Stimulated activated CD8-positive, alpha-beta memory T cell treated with anti-CD3 and anti-CD28 coated beads, Interleukin-4, amount 100 ng/mL, for 48 hours (primary cell): Measurements from ENCODE around the gene GUCY1A1.
A peak's percentile ranks its signal among the peaks of the same experiment; 100 is the strongest.
"Not testable (repeated sequence)": the region's sequence is repeated elsewhere in the genome, so short reads cannot be mapped to it uniquely, and the experiment has no call there.

Experiments used
- DNase-seq: peaks from one replicate; pipeline ENCODE4 v3.0.0-alpha.2; 2020

The GUCY1A1 gene, protein sequence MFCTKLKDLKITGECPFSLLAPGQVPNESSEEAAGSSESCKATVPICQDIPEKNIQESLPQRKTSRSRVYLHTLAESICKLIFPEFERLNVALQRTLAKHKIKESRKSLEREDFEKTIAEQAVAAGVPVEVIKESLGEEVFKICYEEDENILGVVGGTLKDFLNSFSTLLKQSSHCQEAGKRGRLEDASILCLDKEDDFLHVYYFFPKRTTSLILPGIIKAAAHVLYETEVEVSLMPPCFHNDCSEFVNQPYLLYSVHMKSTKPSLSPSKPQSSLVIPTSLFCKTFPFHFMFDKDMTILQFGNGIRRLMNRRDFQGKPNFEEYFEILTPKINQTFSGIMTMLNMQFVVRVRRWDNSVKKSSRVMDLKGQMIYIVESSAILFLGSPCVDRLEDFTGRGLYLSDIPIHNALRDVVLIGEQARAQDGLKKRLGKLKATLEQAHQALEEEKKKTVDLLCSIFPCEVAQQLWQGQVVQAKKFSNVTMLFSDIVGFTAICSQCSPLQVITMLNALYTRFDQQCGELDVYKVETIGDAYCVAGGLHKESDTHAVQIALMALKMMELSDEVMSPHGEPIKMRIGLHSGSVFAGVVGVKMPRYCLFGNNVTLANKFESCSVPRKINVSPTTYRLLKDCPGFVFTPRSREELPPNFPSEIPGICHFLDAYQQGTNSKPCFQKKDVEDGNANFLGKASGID

DNA sequence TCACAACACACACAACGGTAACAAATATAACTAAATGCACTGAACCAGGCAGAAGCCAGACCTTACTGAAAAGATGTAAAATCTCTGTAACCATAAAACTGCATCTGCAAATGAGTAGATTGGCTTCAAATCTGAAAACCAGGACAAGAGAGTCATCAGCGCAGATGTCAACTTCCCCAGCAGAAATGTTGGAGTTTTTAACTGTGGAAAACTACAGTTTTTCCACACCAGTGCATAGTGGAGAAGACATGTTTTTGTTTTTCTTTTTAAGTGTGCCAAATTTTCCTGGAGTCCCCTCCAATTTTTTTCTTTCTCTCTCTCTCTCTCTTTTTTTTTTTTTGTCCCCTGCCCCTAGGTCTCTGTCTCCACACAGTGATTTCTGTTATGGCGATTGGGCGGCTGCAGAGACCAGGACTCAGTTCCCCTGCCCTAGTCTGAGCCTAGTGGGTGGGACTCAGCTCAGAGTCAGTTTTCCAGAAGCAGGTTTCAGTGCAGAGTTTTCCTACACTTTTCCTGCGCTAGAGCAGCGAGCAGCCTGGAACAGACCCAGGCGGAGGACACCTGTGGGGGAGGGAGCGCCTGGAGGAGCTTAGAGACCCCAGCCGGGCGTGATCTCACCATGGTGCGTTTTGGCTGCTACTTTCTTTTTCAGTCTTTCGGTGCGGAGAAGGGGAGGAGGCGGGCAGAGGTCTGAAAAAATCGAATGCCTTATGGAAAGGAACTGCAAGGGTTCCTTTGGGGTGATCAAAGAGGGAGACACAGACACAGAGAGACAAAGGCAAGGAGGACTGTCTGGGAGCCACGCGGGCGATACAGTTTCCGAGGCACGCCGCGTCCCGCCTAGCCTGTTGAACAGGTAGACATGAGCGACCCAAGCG, at the start of gene GUCY1A1:
Gene GUCY1A1 (plus strand): TSS at position 505 of the 878 bp plus-strand sequence. CDS start 30,020 bp downstream, outside the sequence.
- peak; percentile 24 for DNase-seq

DNA sequence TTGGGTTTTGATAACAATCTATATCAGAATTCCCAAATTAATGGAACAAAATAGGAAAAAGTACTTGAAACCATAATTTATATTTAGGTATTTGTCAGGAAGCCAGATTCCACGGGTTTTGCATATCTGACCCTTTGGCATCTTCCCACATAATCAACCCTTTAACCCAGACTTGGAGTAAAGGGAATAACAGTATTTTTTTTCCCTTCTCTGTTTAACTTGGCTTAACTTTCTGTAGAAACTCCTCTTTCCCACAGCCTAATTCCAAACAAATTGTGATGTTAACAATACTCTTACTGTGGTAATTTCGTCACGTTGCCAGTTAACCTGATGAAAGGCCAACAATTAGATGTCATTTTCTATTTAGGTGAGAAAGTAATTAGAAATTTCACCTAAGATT, 49.4 kb upstream of the GUCY1A1 start:
- no peak for DNase-seq

DNA sequence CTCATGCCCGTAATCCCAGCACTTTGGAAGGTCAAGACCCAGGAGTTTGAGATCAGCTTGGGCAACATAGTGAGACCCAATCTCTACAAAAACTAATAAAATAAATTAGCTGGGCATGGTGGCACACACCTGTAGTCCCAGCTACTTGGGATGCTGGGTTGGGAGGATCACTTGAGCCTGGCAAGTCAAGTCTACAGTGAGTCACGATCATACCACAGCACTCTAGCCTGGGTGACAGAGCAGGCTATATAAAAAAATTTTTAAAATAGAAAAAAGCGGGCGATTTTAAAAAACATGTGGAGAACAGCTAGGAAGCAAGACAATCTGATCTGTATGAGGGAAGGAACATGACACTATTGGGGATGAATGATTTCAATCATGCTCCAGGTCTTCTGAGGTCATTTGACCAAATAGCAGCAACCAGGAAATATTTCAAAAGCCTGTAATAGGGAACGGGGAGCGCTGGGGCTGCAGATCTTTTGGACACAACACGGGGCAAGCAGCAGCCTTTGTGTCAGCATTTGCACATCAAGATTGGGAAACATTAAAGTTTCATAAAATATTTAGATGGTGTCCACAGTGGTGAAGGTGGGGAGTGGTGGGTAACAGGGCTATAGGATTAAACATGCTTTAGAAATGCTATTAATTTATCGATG, 48.3 kb upstream of the GUCY1A1 start:
- DNase-seq, result no peak

DNA sequence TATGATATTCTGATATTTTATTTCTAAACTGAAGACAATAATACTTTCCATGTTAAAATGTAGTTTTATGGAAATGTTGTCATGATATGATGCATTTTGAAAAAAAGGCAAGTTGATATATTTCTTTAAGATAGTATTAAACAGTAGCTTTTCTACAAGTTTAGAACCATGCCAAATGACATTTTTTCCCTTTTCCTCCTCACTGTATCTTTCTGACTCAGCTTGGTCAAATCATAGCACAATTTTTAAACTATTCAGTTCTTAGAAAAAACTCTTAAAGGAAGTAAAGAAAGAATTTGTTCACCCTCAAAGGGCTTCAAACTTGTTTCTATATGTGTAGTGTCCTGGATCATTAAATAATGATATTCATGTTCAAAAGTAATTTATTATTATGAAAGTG, 46.0 kb upstream of the GUCY1A1 start:
- no peak for DNase-seq

DNA sequence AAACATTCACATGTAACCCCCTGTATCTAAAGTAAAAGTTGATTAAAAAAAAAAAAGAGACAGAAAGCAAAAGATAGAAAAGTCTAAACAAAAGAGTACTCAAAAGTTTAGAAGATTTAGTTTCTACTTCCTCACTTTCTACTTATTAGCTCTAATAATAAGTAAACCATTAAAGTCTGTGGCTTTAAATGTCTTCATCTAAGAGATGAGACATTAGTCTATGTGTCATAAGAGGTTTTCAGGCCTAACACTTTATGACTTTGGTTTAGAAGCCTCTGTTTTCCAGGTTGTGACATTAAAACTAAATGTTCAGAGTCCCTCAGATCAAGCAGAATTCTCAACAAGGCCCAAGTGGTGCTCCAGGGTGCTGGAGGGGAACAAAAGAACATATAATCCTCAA, 42.2 kb upstream of the GUCY1A1 start:
- DNase-seq, result no peak

DNA sequence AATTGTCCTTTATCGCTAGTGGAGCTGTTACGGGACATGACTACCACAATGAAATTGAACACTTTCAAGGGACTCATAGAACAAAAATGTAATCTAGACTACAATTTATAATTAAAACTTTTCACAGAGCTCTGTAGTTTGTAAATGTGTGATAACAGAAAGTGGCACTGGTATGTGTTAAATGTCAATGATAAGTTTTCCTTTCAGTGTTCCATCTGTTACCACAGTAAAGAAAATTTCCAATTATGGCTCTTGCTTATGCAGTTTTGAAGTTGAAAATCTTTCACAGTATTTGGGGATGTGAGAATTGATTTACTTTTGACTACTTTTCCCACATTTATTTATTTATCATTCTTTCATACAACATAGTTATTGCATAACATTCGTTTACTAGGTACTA, 40.1 kb upstream of the GUCY1A1 start:
- DNase-seq, result no peak

DNA sequence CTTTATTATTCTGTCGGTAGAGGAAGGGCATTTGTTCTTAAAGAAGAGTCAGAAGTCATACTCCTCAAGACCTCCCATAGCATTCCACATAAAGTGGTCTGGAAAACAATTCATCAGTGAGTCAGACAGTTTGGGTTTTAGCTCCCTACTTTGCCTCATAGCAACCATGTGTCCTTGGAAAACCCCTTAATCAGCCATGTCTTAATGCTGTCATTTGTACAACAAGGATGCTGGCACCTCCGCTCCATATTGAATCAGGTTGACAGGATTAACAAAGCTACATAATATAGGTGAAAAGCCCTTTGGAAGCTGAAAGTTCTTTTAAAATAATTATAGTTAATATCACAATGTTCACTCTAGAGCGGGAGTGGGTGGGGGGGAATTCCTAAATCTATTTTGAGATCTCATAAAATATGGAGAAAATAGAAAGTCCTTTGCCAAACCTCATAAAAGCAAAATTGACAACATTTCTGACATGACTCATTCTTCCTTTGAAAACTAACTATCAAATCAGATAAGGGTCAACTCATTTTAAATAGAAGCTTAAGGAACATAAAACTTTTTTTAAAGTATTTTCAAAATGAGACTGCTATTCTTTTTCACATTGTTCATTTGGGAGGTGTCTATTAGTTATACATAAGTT, 37.3 kb upstream of the GUCY1A1 start:
- DNase-seq, result no peak

DNA sequence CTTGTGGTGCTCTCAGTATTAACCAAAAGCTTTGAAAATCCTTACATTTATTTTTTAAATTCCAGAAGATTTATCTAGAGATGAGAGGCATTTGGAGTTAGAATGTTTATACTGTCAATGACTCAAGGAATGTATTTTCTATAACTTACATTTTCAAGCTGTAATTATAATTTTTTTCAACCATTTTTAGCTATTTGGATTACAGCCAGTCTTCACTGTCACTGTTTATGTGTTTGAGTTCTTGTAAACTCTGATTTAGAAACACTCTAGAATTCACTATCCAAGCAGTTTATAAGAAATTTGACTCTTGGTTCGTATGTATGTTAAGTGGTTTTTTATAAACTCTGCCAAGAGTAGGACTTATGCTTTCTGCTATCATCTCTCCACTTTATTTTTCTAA, 36.7 kb upstream of the GUCY1A1 start:
- no peak for DNase-seq

DNA sequence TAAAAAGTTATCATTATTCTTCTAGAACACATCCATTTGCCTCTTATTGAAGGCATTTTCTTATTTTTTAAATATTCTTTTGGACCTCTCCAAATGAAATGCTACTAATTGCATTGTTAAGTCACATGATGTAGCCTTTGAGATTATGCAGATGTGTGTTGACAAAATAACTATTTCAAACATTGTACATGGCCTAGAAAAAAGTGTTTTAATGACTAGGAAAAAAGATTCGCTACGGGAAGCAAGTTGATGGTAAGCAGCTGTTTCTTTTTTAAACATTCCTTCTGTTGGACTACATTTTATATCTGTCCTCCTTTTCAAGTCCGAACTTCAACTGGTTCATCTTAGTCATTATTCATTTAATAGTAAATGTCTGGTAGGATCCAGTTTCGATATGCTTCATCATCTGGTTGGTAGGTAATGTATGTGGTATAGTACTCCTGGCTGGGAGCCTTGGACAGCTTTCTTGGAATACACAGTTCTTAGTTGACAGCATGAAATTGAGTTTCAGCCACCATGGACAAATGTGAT, 34.3 kb upstream of the GUCY1A1 start:
- DNase-seq, result no peak

DNA sequence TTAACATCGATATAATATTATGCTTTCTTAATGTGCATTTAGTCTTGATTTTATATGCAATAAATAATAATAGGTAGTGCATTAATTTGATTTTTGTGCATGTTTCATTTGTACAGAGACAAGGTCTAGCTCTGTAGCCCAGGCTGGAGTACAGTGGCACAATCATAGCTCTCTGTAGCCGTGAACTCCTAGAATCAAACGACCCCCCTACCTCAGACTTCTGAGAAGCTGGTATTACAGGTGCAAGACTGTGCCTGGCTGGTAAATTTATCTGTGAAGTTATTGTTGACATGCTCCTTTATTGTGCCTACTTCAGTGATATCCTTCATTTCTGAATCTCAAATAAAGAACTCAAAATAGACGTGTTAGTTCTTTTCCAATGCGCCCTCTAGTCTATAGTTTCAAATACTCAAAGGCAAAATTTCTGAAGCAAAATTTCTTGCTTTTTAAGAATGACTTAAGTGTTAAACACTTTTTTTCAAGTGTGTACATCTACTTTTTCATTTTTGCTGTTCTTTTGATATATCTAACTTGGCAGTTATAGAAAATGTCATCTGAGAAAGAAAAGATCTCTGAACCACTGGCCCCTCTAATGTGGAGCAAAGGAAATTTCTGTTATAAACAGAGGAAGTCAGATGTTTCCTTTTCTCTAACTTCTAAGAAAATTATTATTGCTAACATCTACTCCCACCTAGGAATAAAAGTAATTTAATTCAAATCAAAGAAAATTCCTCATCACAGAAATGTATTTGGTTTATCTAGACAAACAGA, 28.3 kb upstream of the GUCY1A1 start:
- no peak for DNase-seq

DNA sequence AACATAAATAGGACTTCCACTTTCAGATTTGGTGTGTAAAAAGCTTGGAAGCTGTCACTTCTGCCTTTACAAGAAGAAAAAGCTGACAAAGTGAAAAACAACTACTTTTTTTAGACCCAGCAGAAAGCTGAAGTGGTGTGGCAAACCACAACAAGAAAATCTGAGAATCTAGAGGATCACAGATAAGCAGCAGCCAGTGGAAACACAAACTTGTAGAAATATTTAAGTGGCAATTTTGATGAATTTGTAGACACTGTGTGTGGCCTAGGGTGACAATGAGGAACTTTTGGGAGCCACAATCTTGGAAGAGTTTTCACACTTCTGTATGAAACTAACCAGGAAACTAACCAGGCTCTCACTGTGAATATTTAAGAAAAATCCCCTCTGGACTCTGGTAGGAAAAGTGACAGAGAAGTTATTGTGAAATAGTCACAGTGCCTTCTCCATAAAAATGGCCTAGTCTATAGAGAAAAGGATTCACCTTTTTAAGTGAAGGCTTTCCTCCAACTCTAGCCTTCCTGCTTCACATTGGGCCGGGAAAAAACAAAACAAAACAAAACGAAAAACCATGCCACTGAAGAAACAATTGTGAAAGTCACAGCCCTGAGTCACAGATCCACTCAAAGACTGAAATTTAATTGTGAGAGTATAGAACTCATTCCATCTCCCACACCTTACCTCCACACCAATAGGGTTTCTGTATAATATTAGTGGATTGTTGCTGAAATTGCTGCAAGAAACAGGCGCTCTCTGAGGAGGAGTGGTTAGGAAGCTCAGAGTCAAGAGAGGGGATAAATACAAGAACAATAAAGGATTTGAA, 26.7 kb upstream of the GUCY1A1 start:
- no peak for DNase-seq

DNA sequence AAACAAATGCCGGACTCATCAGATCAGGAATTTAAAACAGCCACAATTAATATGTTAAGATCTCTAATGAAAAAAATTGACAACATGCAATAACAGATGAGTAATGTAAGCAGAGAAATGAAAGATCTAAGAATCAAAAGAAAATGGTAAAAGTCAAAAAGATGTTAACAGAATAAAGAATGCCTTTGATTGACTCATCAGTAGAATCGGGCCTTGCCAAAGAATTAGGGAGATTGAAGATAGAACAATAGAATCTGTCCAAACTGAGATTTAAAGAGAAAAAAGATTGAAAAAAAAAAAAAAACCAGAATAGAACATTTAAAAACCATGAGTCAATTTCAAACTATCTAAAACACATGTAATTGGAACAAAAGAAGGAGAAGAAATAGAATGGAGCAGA, 25.9 kb upstream of the GUCY1A1 start:
- no peak for DNase-seq

DNA sequence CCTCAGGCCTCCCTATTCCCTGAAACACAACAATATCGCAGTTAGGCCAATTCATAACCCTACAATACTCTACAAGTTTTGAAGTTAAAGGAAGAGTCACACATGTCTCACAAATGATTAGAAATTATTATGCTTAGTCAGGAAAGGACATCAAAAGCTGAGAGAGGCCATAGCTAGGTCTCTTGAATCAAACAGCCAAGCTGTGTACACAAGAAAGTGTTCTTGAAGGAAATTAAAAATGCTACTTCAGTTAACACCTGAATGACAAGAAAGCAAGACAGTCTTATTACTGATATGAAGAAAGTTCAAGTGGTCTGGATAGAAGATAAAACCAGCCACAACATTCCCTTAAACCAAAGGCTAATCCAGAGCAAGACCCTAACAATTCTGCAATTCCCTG, 23.6 kb upstream of the GUCY1A1 start:
- DNase-seq, result no peak

DNA sequence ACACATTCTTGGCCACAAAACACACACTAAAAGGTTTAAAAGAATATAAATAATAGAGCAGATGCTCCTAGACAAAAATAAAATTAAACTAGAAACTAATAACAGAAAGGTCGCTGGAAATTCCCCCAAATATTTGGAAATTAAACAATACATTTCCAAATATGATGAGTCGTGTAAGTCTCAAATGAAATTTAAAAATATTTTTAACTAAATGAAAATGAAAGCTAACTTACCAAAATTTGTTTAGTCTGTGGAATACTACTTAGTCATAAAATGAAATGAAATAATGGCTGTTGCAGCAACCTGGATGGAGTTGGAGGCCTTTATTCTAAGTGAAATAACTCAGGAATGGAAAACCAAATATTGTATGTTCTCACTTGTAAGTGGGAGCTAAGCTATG, 20.6 kb upstream of the GUCY1A1 start:
- no peak for DNase-seq

DNA sequence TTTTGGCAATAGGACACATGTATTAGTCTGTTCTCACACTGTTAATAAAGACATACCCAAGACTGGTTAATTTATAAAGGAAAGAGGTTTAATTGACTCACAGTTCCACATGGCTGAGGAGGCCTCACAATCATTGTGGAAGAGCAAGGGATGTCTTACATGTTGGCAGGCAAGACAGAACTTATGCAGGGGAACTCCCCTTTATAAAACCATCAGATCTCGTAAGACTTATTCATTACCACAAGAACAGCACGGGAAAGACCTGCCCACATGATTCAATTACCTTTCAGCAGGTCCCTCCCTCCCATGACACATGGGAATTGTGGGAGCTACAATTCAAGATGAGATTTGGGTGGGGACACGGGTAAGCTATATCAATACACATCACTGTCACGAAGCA, 15.9 kb upstream of the GUCY1A1 start:
- DNase-seq, result not testable (repeated sequence)

DNA sequence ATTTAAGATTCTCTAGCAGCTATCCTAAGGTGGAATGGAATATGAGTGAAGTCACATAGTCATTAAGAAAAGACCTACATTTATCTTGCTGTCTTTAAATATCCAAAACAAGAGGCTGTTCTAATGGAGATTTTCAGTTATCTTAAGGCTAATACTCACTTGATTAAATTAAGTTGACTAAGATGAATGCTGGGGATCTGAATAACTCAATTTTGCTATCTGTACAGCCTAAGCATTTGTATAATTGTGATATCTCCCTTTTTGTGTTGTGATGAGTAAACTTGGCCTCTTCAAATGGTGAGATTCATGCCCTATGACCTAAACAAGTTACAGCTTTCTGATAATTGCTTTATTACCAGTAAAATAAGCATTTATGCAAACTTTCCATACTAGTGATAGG, 13.6 kb upstream of the GUCY1A1 start:
- DNase-seq, result no peak

DNA sequence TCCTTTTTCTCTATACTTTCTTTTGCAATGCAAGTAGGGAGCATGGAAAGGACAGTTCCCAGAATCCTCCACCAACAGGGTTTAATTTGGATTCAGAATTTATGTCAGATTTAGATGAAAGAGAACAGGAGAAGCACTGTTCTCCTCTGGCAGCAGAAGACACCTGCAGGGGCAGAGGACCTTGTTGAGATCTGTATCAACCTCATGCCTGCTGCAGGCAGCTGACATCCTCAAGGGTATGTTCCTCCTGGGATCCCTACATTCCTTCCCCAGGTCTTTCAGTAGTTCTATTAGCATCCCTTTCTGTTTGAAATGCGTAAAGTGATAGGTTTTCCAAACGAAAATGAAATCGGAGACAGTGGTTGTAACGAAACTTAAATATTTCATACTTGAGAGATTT, 10.6 kb upstream of the GUCY1A1 start:
- no peak for DNase-seq

DNA sequence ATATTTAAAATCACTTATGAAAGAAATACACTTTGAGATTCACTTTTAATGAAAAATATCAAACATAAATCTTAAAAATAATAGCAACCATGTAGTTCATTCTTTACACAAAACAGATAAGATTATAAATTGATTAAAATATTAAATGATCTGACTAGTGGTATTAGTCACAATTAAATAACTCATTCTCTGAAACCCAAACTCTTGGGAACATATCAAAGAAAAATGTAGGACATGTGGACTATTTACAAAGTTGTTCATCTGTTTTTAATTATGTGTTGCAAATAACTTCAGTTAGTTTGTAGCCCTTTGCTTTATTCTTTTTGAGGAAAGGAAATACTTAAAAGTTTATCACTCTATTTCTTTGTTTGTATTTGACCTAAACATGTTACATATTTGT, 9.5 kb upstream of the GUCY1A1 start:
- DNase-seq, result no peak

DNA sequence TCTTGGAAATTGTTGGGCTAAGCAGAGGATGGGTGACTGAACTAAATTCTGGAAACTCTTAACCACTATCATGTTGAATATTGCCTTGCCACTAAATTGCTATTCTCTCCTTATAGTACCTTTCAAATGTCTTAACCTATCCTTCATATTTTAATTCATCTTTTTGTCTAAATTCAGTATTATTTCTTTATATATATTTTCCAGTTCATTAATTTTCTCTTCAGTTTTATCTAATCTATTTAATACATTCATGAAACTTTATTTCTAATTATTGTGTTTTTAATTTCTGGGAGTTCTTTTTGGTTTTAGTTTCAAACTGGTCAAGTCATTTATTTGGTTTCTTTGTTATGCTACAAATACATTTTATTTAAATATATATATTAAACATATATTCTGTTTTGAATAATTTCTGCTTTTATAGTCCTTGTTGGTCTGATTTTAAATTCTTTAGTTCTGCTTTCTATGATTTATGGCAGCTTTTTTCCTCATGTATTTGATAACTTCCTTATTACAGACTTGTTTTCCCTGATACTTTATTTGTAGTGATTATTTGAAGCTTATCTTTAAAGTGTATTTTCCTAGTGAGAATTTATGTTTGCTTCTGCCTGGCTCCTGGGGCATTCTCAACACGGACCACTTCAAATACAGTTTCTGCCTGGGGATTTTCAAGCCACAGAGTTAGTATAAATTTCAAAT, 8.5 kb upstream of the GUCY1A1 start:
- DNase-seq, result no peak

DNA sequence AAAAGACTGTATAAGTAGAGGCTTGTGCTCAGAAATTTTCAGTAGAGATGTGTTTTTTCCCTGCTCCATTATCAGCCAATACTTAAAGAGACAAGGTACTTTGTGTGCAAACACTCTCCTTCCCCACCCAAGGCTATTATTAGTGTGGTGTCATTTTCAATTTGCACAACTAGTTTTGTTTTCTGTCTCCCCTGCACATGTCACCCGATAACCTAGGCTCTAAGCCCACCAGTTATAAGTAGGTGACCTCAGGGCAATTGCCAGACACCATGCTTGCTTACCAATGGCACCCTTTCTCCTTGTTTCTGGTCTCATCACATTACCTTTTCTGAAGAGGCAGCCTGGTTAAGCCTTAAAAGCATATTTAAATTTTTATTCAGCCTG, 8.0 kb upstream of the GUCY1A1 start:
- no peak for DNase-seq
